ENCODE measurements around the gene EBP. TPM values are rescaled to one million over a fixed set of nuclear protein-coding genes. Genes with fewer than 3 reads are reported as not detected.

The EBP gene
- total RNA-seq, 4 donors from 2014 or later = 15.7 to 20.7 (median 17.4) TPM

DNA sequence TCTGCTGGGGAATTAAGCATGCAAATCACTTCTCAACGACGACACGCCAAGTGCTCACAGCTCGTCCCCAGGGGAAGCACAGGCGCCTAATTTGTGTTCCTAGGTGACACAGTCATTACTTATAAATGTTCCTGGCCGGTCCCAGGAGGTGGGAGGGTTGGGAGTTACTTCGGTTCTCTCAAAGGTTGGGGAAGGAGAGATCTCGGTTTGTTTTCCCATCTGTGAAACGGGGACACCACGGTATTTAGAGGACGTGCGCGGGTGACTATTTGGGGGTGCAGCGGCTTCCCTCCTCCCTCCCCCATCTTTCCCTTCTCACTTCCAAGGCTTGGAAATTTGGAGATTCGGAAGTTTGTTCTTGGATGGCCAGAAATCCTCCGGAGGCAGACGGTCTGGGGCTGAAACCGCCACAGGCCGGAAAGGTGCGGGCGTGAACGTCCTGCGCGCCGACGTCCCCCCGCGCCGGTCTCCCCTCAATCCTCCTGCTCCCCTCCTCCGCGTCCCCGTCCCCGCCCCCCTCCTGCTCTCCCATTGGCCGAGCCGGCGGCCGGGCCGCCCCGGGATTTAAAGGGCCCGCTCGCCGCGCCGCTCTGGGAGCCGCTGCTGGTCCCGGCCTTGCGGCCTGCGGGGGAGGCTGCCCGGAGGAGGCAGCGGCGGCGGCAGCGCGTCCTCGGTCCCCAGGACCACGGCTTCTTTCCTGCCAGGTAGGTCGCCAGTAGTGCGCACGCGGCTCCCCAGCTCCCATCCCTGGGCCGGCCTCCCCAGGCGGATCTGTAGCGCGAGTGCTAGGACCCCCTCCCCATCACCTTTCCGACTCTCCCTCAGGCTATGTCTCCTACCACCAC is 13.0 kb upstream of the EBP start, which contains the start of gene PORCN:
Gene PORCN, plus strand, starts transcription at position 593 of the 845 bp plus-strand sequence. CDS start 829 bp downstream, outside the sequence.
- WGBS = 43% methylated on average over 28 of the region's 65 CpGs
- DNase-seq (ENCODE audit: extremely low spot score) = peak; percentile 92
- peaks cover 0 to 11% (median 5%) of the 10 kb centered on the region in 4 donors for H3K36me3 ChIP-seq
- peaks cover 8 to 16% (median 14%) of the 10 kb centered on the region in 4 donors for H3K4me1 ChIP-seq
- H3K27me3 ChIP-seq = peaks cover 0 to 4% (median 0%) of the 10 kb centered on the region in 4 donors
- peak within 1 kb of the TSS; percentile 71 to 74 (median 72) for H3K4me3 ChIP-seq
- intact Hi-C loops (cut with DNase I) = loop anchor here (10.0 kb wide), 1 partner anchor 424 kb away; no protein-coding TSS in a partner anchor
- TF ChIP-seq POLR2AphosphoS5 (IDR thresholded peaks at IDR 0.05) (peak; percentile 25 to 79), EP300 (IDR thresholded peaks at IDR 0.05) (no peak)
- TF ChIP-seq, protein P1, sequence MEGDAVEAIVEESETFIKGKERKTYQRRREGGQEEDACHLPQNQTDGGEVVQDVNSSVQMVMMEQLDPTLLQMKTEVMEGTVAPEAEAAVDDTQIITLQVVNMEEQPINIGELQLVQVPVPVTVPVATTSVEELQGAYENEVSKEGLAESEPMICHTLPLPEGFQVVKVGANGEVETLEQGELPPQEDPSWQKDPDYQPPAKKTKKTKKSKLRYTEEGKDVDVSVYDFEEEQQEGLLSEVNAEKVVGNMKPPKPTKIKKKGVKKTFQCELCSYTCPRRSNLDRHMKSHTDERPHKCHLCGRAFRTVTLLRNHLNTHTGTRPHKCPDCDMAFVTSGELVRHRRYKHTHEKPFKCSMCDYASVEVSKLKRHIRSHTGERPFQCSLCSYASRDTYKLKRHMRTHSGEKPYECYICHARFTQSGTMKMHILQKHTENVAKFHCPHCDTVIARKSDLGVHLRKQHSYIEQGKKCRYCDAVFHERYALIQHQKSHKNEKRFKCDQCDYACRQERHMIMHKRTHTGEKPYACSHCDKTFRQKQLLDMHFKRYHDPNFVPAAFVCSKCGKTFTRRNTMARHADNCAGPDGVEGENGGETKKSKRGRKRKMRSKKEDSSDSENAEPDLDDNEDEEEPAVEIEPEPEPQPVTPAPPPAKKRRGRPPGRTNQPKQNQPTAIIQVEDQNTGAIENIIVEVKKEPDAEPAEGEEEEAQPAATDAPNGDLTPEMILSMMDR (IDR thresholded peaks at IDR 0.05) = no peak
- H3K27ac ChIP-seq (replicated peaks in 1 of 4) = peak within 1 kb of the TSS; percentile 76 to 83 (median 80)
- H3K9me3 ChIP-seq = no peaks in the 10 kb centered on the region

DNA sequence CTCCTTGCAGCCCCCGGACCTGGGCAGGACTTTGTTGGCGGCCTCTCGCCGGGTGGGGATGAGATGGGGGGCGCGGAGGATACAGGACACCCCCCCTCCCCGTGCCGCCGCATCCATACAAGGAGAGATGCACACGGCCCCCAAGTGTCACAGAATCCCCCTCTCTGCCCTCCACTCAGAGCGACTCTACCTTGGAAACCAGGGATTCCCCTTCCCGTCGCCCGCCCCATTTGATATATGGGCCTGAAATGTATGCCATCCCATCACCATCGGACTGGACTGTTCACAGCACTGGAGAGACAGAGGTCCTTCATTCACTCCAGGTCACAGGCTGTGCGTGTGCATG is 12.4 kb upstream of the EBP start:
- Histone ChIP-seq H3K9me3 (no peaks in the 10 kb centered on the region), H3K4me1 (peaks cover 8 to 16% (median 14%) of the 10 kb centered on the region in 4 donors), H3K4me3 (peak overlapping the region; percentile 71 to 74 (median 72)), H3K36me3 (peaks cover 0 to 13% (median 5%) of the 10 kb centered on the region in 4 donors), H3K27ac (replicated peaks in 1 of 4) (peak overlapping the region; percentile 76 to 83 (median 80)), H3K27me3 (peaks cover 0 to 4% (median 0%) of the 10 kb centered on the region in 4 donors)
- intact Hi-C loops (cut with DNase I) = loop anchor here (10.0 kb wide), 1 partner anchor 424 kb away; no protein-coding TSS in a partner anchor
- DNase-seq (ENCODE audit: extremely low spot score) = no peak
- TF ChIP-seq EP300 (IDR thresholded peaks at IDR 0.05) = no peak
- TF ChIP-seq POLR2AphosphoS5 (IDR thresholded peaks at IDR 0.05) = no peak
- TF ChIP-seq, protein P1 (IDR thresholded peaks at IDR 0.05) = no peak
- TF ChIP-seq POLR2A (IDR thresholded peaks at IDR 0.05; ENCODE audit: low read depth) = no peak
- WGBS = 36% methylated on average over 10 of the region's 16 CpGs

DNA sequence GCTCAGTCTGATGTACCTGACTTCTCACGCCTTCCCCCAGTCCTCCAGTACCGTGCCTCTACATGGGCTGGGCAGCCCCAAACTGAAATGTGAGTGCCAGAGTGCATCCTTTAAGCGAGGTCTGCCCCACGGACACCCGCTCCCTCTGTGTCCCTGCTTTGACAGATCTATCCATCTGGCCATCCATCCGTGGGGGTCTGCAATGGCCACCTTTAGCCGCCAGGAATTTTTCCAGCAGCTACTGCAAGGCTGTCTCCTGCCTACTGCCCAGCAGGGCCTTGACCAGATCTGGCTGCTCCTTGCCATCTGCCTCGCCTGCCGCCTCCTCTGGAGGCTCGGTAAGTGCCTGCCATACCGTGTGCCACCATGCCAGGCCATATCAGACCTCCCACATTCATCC is 12.0 kb upstream of the EBP start:
- peak overlapping the region; percentile 71 to 74 (median 72) for H3K4me3 ChIP-seq
- peaks cover 8 to 16% (median 14%) of the 10 kb centered on the region in 4 donors for H3K4me1 ChIP-seq
- H3K27ac ChIP-seq (replicated peaks in 1 of 4) = peak overlapping the region in 1 of 4 donors; percentile 80
- intact Hi-C loops (cut with DNase I) = loop anchor here (10.0 kb wide), 1 partner anchor 425 kb away; no protein-coding TSS in a partner anchor
- no peaks in the 10 kb centered on the region for H3K9me3 ChIP-seq
- no peak for TF ChIP-seq EP300 (IDR thresholded peaks at IDR 0.05)
- TF ChIP-seq POLR2AphosphoS5 (IDR thresholded peaks at IDR 0.05) = no peak
- WGBS = 72% methylated on average over 11 of the region's 11 CpGs
- no peak for DNase-seq (ENCODE audit: extremely low spot score)
- peaks cover 0 to 17% (median 7%) of the 10 kb centered on the region in 4 donors for H3K36me3 ChIP-seq
- H3K27me3 ChIP-seq = peaks cover 0 to 4% (median 0%) of the 10 kb centered on the region in 4 donors

DNA sequence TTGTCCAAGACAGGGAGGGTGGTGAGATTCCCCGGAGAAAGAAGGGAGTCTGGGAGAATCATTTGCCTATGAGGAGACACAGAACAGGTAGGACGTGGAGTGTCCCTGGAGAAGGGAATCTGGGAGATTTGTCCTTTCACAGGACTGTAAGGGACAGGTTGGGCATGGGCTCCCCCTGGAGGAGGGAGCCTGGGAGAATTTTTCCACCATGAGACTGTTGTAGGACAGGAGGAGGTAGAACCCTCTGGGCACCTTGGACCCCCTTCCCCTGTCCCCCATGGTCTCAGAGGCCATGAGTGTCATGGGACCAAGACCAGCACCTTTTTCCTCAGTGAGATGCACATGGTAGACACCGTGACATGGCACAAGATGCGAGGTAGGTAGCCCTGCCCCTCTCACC is 10.0 kb upstream of the EBP start:
- WGBS = 69% methylated on average over 4 of the region's 4 CpGs
- Histone ChIP-seq H3K27ac (replicated peaks in 1 of 4) (no peak overlapping the region), H3K9me3 (no peaks in the 10 kb centered on the region), H3K27me3 (peaks cover 0 to 4% (median 0%) of the 10 kb centered on the region in 4 donors), H3K36me3 (peaks cover 0 to 33% (median 17%) of the 10 kb centered on the region in 4 donors), H3K4me3 (no peak overlapping the region), H3K4me1 (peaks cover 8 to 16% (median 14%) of the 10 kb centered on the region in 4 donors)
- TF ChIP-seq EP300 (IDR thresholded peaks at IDR 0.05) = no peak
- TF ChIP-seq POLR2AphosphoS5 (IDR thresholded peaks at IDR 0.05) = no peak
- no peak for TF ChIP-seq POLR2A (IDR thresholded peaks at IDR 0.05; ENCODE audit: low read depth)
- TF ChIP-seq, protein P1 (IDR thresholded peaks at IDR 0.05) = peak in 1 of 3 experiments; percentile 32
- intact Hi-C loops (cut with DNase I) = no loop called here
- no peak for DNase-seq (ENCODE audit: extremely low spot score)

DNA sequence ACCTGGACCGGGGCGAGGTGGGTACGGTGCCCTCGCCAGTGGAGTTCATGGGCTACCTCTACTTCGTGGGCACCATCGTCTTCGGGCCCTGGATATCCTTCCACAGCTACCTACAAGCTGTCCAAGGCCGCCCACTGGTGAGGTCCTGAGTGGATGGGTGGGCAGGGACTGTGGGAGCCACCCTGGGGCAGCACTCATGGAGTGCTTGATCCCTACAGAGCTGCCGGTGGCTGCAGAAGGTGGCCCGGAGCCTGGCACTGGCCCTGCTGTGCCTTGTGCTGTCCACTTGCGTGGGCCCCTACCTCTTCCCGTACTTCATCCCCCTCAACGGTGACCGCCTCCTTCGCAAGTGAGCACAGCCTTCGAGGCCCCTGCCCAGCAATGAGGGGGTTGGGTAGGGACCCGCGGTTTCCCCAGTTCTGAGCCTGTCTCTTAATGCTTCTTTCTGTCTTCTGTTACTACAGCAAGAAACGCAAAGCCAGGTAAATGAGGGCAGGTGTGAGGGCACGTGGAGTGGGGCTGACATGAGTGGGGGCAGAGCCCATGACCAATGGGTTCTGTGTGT is 9.2 kb upstream of the EBP start:
- WGBS = 84% methylated on average over 15 of the region's 20 CpGs
- H3K27ac ChIP-seq (replicated peaks in 1 of 4) = no peak overlapping the region
- TF ChIP-seq, protein P1 (IDR thresholded peaks at IDR 0.05) = no peak
- TF ChIP-seq EP300 (IDR thresholded peaks at IDR 0.05) (no peak), POLR2A (IDR thresholded peaks at IDR 0.05; ENCODE audit: low read depth) (no peak), POLR2AphosphoS5 (IDR thresholded peaks at IDR 0.05) (no peak)
- no peak overlapping the region for H3K4me3 ChIP-seq
- intact Hi-C loops (cut with DNase I) = no loop called here
- H3K27me3 ChIP-seq = peaks cover 0 to 4% (median 0%) of the 10 kb centered on the region in 4 donors
- H3K36me3 ChIP-seq = peaks cover 0 to 39% (median 17%) of the 10 kb centered on the region in 4 donors
- DNase-seq (ENCODE audit: extremely low spot score) = no peak
- H3K4me1 ChIP-seq = peaks cover 8 to 16% (median 14%) of the 10 kb centered on the region in 4 donors
- no peaks in the 10 kb centered on the region for H3K9me3 ChIP-seq

Data from esophagus muscularis mucosa (tissue), 4 donors.